Frontal cortex (tissue), 4 donors: ENCODE measurements around the gene PUS3. TPM values are rescaled to one million over a fixed set of nuclear protein-coding genes. Genes with fewer than 3 reads are reported as not detected.
A peak's percentile ranks its signal among the peaks of the same experiment; 100 is the strongest.

Experiments
- DNase-seq, 2 donors: peaks; one replicate each; pipeline ENCODE4 v3.0.0; 2012; ENCODE audit warnings: low spot score in 2 of 2
- FAIRE-seq: peaks from 2 replicates; lab custom pipeline; 2012; peaks lifted over from hg19 to GRCh38; lab: Jason Lieb, UNC
- total RNA-seq: library from RNA; depleted of rRNA; stranded (reverse); fragments of >200 nt; gene quantifications from one replicate; pipeline ENCODE4 v1.2.3, GENCODE V29; 2014
- donor health status: control.
- donor health status: control.
- donor health status: control.

PUS3 gene
- total RNA-seq, 1 donor from 2014 or later: 14.3 TPM

- DNase-seq (peak in 1 of 2 donors; percentile 52), FAIRE-seq (no peak)
Observed at GRCh38 chr11:125941619-125942611, 38.9 kb upstream of the PUS3 start.

- FAIRE-seq (no peak), DNase-seq (no peak)
Observed at GRCh38 chr11:125941267-125941618, 38.2 kb upstream of the PUS3 start.

GRCh38 chr11:125940145-125940544 is 37.1 kb upstream of the PUS3 start:
- DNase-seq (no peak), FAIRE-seq (no peak)

GRCh38 chr11:125939081-125939521 is 36.1 kb upstream of the PUS3 start:
- no peak for FAIRE-seq

GRCh38 chr11:125938418-125938817 is 35.4 kb upstream of the PUS3 start:
- DNase-seq: no peak
- no peak for FAIRE-seq

More at GRCh38 chr11:125939081-125939521, 36.1 kb upstream of the PUS3 start:
- no peak for DNase-seq

GRCh38 chr11:125935618-125936199 is 32.7 kb upstream of the PUS3 start:
- DNase-seq (no peak), FAIRE-seq (no peak)

- FAIRE-seq: no peak
- no peak for DNase-seq
Observed at GRCh38 chr11:125935056-125935455, 32.0 kb upstream of the PUS3 start.

GRCh38 chr11:125934473-125934872 is 31.5 kb upstream of the PUS3 start:
- FAIRE-seq (no peak), DNase-seq (no peak)

- FAIRE-seq: no peak
- no peak for DNase-seq
Observed at GRCh38 chr11:125933030-125933813, 30.2 kb upstream of the PUS3 start.

GRCh38 chr11:125932301-125932700 is 29.3 kb upstream of the PUS3 start:
- DNase-seq (no peak), FAIRE-seq (no peak)

- DNase-seq: no peak
- FAIRE-seq: no peak
Observed at GRCh38 chr11:125931668-125932067, 28.7 kb upstream of the PUS3 start.

- DNase-seq (no peak), FAIRE-seq (no peak)
Observed at GRCh38 chr11:125931116-125931515, 28.1 kb upstream of the PUS3 start.

- no peak for DNase-seq
- FAIRE-seq: no peak
Observed at GRCh38 chr11:125930076-125930450, 27.1 kb upstream of the PUS3 start.

GRCh38 chr11:125929445-125930075 is 26.6 kb upstream of the PUS3 start:
- FAIRE-seq (no peak), DNase-seq (no peak)

GRCh38 chr11:125926682-125927081 is 23.7 kb upstream of the PUS3 start:
- DNase-seq: no peak
- FAIRE-seq: no peak

- DNase-seq: no peak
- no peak for FAIRE-seq
Observed at GRCh38 chr11:125925804-125926203, 22.8 kb upstream of the PUS3 start.

- DNase-seq: no peak
- no peak for FAIRE-seq
Observed at GRCh38 chr11:125925247-125925740, 22.3 kb upstream of the PUS3 start.

- DNase-seq (no peak), FAIRE-seq (no peak)
Observed at GRCh38 chr11:125924384-125925007, 21.5 kb upstream of the PUS3 start.

- DNase-seq: no peak
- FAIRE-seq: no peak
Observed at GRCh38 chr11:125923633-125924032, 20.6 kb upstream of the PUS3 start.
